Measurements from ENCODE around the gene ERICH6B.
"Not testable (repeated sequence)": the region's sequence is repeated elsewhere in the genome, so short reads cannot be mapped to it uniquely, and the experiment has no call there.

Gene ERICH6B

GRCh38 chr13:45615501-45616101 is at the start of gene ERICH6B:
TSS of gene ERICH6B (minus strand) at chr13:45615739. CDS start at chr13:45597005, 18,734 bp downstream.
- DNase-seq (ENCODE audit: low read depth, low spot score) = no peak

- not testable (repeated sequence) for DNase-seq (ENCODE audit: low read depth, low spot score)
Measured at GRCh38 chr13:45662903-45663302, 47.4 kb upstream of the ERICH6B start.

- DNase-seq (ENCODE audit: low read depth, low spot score) = no peak
Measured at GRCh38 chr13:45662162-45662561, 46.6 kb upstream of the ERICH6B start.

GRCh38 chr13:45660458-45660857 is 44.9 kb upstream of the ERICH6B start:
- DNase-seq (ENCODE audit: low read depth, low spot score) = not testable (repeated sequence)

GRCh38 chr13:45659536-45659935 is 44.0 kb upstream of the ERICH6B start:
- DNase-seq (ENCODE audit: low read depth, low spot score) = no peak

GRCh38 chr13:45658586-45659235 is 43.2 kb upstream of the ERICH6B start:
- DNase-seq (ENCODE audit: low read depth, low spot score) = no peak

GRCh38 chr13:45654633-45655349 is 39.3 kb upstream of the ERICH6B start:
- DNase-seq (ENCODE audit: low read depth, low spot score) = no peak

GRCh38 chr13:45645263-45645662 is 29.7 kb upstream of the ERICH6B start:
- not testable (repeated sequence) for DNase-seq (ENCODE audit: low read depth, low spot score)

GRCh38 chr13:45642159-45642558 is 26.6 kb upstream of the ERICH6B start:
- DNase-seq (ENCODE audit: low read depth, low spot score) = not testable (repeated sequence)

- not testable (repeated sequence) for DNase-seq (ENCODE audit: low read depth, low spot score)
Measured at GRCh38 chr13:45635291-45635690, 19.8 kb upstream of the ERICH6B start.

GRCh38 chr13:45630791-45631190 is 15.3 kb upstream of the ERICH6B start:
- DNase-seq (ENCODE audit: low read depth, low spot score) = no peak

- DNase-seq (ENCODE audit: low read depth, low spot score) = no peak
Measured at GRCh38 chr13:45629940-45630339, 14.4 kb upstream of the ERICH6B start.

GRCh38 chr13:45628094-45628493 is 12.6 kb upstream of the ERICH6B start:
- DNase-seq (ENCODE audit: low read depth, low spot score) = no peak

- DNase-seq (ENCODE audit: low read depth, low spot score) = no peak
Measured at GRCh38 chr13:45627656-45628055, 12.1 kb upstream of the ERICH6B start.

- DNase-seq (ENCODE audit: low read depth, low spot score) = no peak
Measured at GRCh38 chr13:45626731-45627374, 11.3 kb upstream of the ERICH6B start.

- DNase-seq (ENCODE audit: low read depth, low spot score) = no peak
Measured at GRCh38 chr13:45623516-45624090, 8.1 kb upstream of the ERICH6B start.

- DNase-seq (ENCODE audit: low read depth, low spot score) = no peak
Measured at GRCh38 chr13:45621950-45622349, 6.4 kb upstream of the ERICH6B start.

- DNase-seq (ENCODE audit: low read depth, low spot score) = no peak
Measured at GRCh38 chr13:45607931-45608330, 7.6 kb downstream of the ERICH6B start.

- no peak for DNase-seq (ENCODE audit: low read depth, low spot score)
Measured at GRCh38 chr13:45604892-45605291, 10.6 kb downstream of the ERICH6B start.

- no peak for DNase-seq (ENCODE audit: low read depth, low spot score)
Measured at GRCh38 chr13:45603338-45603737, 12.2 kb downstream of the ERICH6B start.

- DNase-seq (ENCODE audit: low read depth, low spot score) = no peak
Measured at GRCh38 chr13:45602183-45603170, 13.1 kb downstream of the ERICH6B start.
